NT2/D1 (cell line): ENCODE results near the gene GPR179.

ENCODE experiments used
- SUZ12 ChIP-seq: IDR thresholded peaks from 2 replicates; pipeline ENCODE4 v1.6.1; 2011; ENCODE audit not compliant: insufficient read length, insufficient read depth; ENCODE audit errors: extremely low read depth
- YY1 ChIP-seq: IDR thresholded peaks from 2 replicates; pipeline ENCODE4 v1.6.1; 2011; ENCODE audit not compliant: insufficient read length, insufficient read depth

DNA sequence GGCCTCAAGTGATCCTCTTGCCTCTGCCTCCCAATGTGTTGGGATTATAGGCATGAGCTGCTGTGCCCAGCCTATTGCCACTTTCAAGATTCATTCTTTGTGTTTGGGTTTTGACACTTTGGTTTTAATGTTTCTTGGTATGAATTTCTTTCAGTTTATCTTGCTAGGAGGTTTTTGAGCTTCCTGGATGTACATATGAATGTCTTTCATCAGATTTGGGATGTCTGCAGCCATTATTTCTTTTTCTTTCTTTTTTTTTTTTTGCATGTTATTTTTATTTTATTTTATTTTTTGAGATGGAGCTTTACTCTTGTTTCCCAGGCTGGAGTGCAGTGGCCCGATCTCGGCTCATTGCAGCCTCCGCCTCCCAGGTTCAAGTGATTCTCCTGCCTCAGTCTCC, 28.3 kb downstream of the GPR179 start:
- TF ChIP-seq SUZ12, result no peak
- TF ChIP-seq YY1, result no peak
